CD4-positive, alpha-beta T cell treated with Interleukin-4 for 1 hour (primary cell): Measurements from ENCODE around the gene DYRK1A.

Experiments
- DNase-seq, 2 donors: peaks; one replicate each; pipeline ENCODE4 v3.0.0-alpha.2; 2020 to 2022

DYRK1A gene

DNA sequence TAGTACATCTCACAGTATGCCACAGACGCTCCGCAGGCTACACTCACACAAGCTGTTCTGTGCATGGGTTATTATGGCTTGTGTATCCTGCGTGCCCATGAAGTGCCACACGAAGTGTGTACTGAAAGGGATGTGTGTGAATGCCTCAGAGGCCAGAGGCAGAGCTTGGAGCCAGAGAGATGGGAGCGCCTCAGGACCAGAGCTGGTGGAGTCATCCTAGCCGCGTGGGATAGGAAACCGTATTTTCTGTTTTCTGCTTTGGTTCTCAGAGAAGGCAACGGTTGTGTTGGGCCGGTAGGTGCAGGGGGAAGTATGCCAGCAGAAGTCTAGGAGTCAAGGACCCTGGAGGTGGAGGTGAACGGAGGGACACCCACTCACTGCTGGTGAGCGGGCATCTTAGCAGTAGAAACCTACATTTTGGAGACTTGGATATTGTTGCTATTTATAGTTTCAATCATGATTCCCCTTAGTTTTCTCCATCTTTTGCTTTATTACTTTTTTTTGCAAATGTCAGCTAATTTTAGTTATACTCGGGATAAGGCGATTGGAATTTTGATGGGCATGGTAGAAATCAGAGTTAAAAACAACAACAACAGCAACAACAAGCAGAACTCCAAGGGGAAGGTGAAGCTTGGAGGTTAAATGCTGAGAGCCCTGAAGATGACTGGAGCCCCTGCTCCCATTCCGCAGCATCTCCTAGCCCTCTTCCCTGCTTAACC, 188.2 kb downstream of the DYRK1A start:
- no peak for DNase-seq

GRCh38 chr21:37555672-37556261, 189.2 kb downstream of the DYRK1A start:
- DNase-seq = no peak

- no peak for DNase-seq
Observed at GRCh38 chr21:37557261-37557950, 190.8 kb downstream of the DYRK1A start.

GRCh38 chr21:37558676-37559211, 192.2 kb downstream of the DYRK1A start:
- DNase-seq = no peak

DNA sequence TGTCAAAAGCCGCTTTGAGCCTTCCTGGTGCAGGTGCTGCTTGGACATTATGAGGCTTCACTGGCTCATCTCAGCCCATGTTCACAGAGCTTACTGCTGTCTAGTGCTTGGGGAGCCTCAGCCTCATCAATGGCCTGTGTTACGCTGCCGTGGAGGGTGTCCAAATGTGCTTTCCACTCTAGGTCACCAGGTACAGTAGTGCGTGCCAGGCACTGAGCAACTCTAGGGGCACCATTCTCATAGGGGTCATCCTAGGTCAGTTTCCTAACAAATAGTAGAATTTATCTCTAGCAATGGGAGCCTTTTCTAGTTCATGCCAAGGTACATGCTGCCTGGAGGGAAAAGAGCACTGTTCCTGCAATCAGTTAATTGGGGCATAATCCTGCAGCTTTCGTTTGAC, 193.8 kb downstream of the DYRK1A start:
- no peak for DNase-seq

DNA sequence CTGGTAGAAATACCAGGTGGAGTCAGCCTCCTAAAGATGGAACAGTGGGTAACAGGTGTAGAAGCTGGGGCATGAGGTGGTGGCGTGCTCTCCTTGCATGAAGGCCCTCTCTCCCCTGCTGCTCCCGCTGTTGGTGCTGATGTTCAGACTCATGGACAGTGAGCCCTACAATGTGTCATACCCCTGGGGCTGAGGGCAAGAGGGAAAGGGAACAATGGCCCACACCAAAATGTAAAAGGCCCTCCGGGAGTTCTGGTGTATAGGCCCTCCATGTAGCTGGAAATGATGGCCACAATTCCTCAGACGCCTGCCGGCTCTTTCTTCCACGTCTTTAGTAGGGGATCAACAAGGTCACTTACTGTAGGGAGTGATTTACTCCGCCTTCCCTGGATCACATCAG, 194.9 kb downstream of the DYRK1A start:
- no peak for DNase-seq

DNA sequence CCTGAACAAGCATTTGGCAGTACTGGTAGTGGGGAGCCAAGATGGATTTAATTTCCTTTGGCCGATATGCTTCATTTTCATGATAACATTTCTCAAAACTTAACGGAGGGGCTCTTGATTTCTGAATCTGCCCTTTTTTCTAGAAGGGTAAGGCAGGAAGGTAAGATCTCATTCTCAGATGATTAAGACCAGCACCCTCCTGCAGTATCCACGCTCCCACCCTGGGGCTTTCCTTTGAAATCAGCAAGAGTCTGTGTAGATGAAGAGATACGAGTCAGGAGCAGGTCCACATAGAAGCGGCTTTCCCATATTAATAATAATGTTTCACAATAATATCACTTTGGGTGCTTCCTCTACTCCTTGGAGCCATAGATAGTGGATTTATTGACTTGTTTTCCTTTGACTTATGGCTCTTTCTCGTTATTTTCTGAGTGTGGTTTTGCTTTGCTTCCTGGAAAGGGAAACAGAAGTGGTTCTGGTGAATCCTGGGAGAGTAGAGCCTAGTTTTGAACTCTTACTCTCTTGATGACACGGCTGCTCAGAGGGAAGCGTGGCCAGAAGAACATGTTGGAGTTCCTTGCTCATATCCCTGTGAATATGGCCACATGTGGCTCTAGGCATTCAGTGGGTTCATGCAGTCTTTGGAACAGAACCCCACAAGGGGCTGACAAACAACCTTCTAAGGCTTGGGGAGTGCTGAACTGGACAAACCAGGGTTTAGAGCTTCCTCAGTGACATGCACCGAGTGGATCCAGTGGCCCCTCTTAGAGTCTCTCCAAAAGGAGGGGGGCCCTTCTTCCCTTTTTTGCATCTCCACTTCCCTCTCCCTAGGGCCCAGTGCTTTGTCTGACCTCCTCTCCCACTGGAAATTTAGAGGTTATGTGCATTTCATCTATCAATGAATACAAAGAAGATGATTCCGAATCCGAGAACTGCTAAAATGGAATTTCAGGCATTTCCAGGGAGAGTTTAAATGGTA, 195.7 kb downstream of the DYRK1A start:
- no peak for DNase-seq

GRCh38 chr21:37562920-37563640, 196.5 kb downstream of the DYRK1A start:
- no peak for DNase-seq

GRCh38 chr21:37563641-37564340, 197.2 kb downstream of the DYRK1A start:
- peak; percentile 89 to 92 for DNase-seq

- DNase-seq = peak; percentile 88 to 90
Observed at GRCh38 chr21:37564341-37564923, 197.9 kb downstream of the DYRK1A start.

- no peak for DNase-seq
Observed at GRCh38 chr21:37564924-37565529, 198.5 kb downstream of the DYRK1A start.

DNA sequence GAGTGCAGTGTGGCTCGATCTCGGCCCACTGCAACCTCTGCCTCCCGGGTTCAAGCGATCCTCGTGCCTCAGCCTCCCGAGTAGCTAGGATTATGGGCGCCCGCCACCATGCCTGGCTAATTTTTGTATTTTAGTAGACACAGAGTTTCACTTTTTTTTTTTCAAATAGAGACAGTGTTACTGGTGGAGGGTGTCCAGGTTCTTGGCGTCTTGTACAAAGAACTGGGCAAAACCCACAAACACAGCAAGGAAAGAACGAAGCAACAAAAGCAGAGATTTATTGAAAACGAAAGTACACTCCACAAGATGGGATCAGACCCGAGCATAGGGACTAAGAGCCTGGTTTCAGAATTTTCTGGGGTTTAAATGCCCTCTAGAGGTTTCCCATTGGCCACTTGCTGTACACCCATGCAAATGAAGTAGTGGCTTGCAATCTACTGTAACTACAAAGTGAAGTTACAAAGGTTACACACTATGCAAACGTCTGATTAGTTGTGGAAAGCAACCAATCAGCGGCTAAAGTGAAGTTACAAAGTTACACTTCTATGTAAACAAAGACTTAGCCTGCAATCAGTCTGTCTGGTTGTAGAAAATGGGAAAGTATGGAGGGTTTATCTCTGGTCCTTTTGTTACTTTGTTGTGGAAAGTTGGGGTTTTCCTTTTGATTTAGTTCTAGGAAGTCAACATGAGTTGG, 199.1 kb downstream of the DYRK1A start:
- DNase-seq = no peak

GRCh38 chr21:37566790-37567615, 200.4 kb downstream of the DYRK1A start:
- DNase-seq = no peak

GRCh38 chr21:37568415-37568814, 201.8 kb downstream of the DYRK1A start:
- no peak for DNase-seq

DNA sequence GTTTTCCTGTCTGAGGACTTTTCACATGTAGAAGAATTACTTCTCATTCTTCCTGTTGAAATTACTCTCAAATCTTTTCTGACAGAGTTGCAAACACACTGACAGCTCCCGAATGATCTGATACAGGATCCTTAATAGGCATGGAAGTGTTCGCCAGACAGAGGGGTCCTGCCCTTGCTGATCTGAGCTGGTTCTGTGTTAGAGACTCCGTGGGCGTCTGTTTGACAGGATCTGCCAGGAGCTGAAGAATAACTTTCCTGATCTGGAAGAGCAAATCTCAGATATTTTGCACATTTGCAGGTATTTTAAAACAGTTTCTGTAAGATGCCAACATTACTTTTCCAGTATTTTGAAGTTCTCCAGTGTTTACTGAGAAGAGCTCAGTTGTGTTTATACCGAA, 202.3 kb downstream of the DYRK1A start:
- no peak for DNase-seq

GRCh38 chr21:37571442-37571841, 204.9 kb downstream of the DYRK1A start:
- DNase-seq = no peak

DNA sequence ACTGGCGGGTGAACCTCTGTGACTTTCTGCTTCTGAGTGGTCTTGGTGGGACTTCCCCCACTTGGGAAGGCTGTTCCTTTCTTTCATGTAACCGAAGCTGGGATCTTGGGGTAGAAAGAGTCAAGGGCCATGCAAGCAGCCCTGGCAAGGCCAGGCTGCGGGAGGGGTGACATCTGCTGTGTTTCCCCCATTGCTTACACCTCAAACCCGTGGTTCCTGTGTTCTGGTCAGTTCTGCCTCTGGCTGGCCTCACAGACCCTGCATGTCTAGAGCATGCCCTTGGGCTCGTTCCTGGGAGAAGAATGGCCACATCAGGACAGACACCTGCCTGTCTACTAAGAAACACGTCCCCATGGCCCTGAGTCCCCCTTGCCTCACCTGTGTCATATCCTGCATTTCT, 207.7 kb downstream of the DYRK1A start:
- DNase-seq = no peak

- no peak for DNase-seq
Observed at GRCh38 chr21:37574751-37575150, 208.2 kb downstream of the DYRK1A start.

- no peak for DNase-seq
Observed at GRCh38 chr21:37575580-37575979, 209.0 kb downstream of the DYRK1A start.
